MCF 10A (cell line): ENCODE results near the gene COLEC12. TPM values are rescaled to one million over a fixed set of nuclear protein-coding genes. Genes with fewer than 3 reads are reported as not detected.

ENCODE experiments used
- BruUV-seq: library from RNA; stranded (reverse); fragments of 400-500 nt; replicated peaks from 2 replicates; lab custom pipeline; 2021; lab: Mats Ljungman, UMichigan
- CTCF ChIA-PET: fragments of 300-600 bp; sonication (Branson Sonifier 250); formaldehyde crosslinking; extraction: SDS; loops from one replicate; lab custom pipeline; 2021; ENCODE audit warnings: antibody characterized with exemption, inconsistent platforms; lab: Yijun Ruan, JAX
- POLR2A ChIA-PET: fragments of 300-600, 350-650 bp; sonication (Branson Sonifier 250); formaldehyde crosslinking; extraction: SDS; loops from one replicate; lab custom pipeline; 2020; ENCODE audit warnings: antibody characterized with exemption, inconsistent platforms; lab: Yijun Ruan, JAX
- DNase-seq: peaks from one replicate; pipeline ENCODE4 v3.0.0-alpha.2; 2018; ENCODE audit not compliant: unreplicated experiment
- H3K27ac Mint-ChIP-seq: one replicate; pipeline ENCODE4 v1.8.0; 2022; ENCODE audit warnings: mild to moderate bottlenecking, low read depth, mixed read lengths; ENCODE audit not compliant: unreplicated experiment
- H3K27me3 Mint-ChIP-seq: one replicate; pipeline ENCODE4 v1.8.0; 2022; ENCODE audit warnings: mixed read lengths; ENCODE audit not compliant: insufficient read depth, unreplicated experiment
- H3K36me3 Mint-ChIP-seq: one replicate; pipeline ENCODE4 v1.8.0; 2022; ENCODE audit warnings: mild to moderate bottlenecking, moderate library complexity, mixed read lengths; ENCODE audit not compliant: insufficient read depth, unreplicated experiment
- H3K4me1 Mint-ChIP-seq: one replicate; pipeline ENCODE4 v1.8.0; 2022; ENCODE audit warnings: mixed read lengths; ENCODE audit not compliant: insufficient read depth, unreplicated experiment
- H3K4me3 Mint-ChIP-seq: one replicate; pipeline ENCODE4 v1.8.0; 2022; ENCODE audit warnings: mild to moderate bottlenecking, moderate library complexity, mixed read lengths; ENCODE audit not compliant: unreplicated experiment
- H3K9me3 Mint-ChIP-seq: one replicate; pipeline ENCODE4 v1.8.0; 2022; ENCODE audit warnings: mixed read lengths; ENCODE audit not compliant: unreplicated experiment
- CTCF ChIP-seq: fragments of 200-600 bp; IDR thresholded peaks from one replicate; pipeline ENCODE4 v1.8.0; 2022; ENCODE audit warnings: antibody characterized with exemption, mild to moderate bottlenecking; ENCODE audit not compliant: unreplicated experiment
- intact Hi-C: fragments of 100-400 bp; cut with micrococcal nuclease; formaldehyde crosslinking; loops from 2 replicates; pipeline ENCODE4 v1.14.1; 2022
- total RNA-seq: library from RNA; stranded (reverse); gene quantifications from 2 replicates; pipeline ENCODE4 v1.2.3, GENCODE V29; 2022

COLEC12 gene
- total RNA-seq, 1 experiment from 2014 or later, result 0.05 TPM

DNA sequence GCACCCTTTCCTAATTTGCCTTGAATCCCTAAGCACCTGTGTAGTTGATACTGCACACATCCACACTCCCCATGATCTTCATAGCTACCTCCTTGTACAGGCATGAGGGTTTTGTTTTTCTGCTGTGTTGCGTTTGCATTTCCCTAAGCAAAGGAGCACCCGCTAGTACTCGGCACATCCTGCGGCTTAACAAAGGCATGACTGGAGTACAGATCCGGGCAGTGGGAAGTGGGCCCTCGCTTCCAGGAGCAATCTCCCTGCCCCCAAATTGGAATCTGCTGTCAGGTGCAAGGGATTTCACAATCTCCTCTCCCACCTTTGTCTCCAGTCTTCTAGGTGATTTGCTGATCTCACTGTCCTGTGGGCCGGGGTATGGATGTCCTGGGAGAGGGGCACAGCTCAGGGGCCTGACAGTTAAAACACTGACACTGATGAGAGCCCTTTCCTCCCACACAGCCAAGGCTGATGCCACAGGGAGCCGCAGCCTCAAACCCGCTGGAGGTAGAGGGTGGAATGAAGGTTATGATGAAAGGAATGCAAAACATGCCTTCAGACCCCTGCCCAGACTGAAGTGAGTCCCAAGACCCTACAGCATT lies 133.9 kb downstream of the COLEC12 start:
- H3K9me3 Mint-ChIP-seq, result peaks cover 31% of the 10 kb centered on the region
- CTCF ChIA-PET, result interaction anchor here (0.6 kb wide), 1 partner anchor 45 kb away, joined by 3 read pairs; no protein-coding TSS in a partner anchor
- no peak for TF ChIP-seq CTCF
- no peaks in the 10 kb centered on the region for H3K4me1 Mint-ChIP-seq
- intact Hi-C loops, result no loop called here
- BruUV-seq, result no TSS peak
- H3K27me3 Mint-ChIP-seq, result no peaks in the 10 kb centered on the region
- H3K36me3 Mint-ChIP-seq, result no peaks in the 10 kb centered on the region
- H3K27ac Mint-ChIP-seq, result no peak overlapping the region
- H3K4me3 Mint-ChIP-seq, result no peak overlapping the region
- POLR2A ChIA-PET, result no interaction called here
- no peak for DNase-seq

- no TSS peak for BruUV-seq
- H3K9me3 Mint-ChIP-seq, result peaks cover 33% of the 10 kb centered on the region
- H3K27me3 Mint-ChIP-seq, result no peaks in the 10 kb centered on the region
- ChIA-PET CTCF (interaction anchor here (0.5 to 0.6 kb wide), 2 partner anchors 45 to 59 kb away, joined by 3 read pairs; no protein-coding TSS in a partner anchor), POLR2A (no interaction called here)
- intact Hi-C loops, result no loop called here
- TF ChIP-seq CTCF, result no peak
- no peak for DNase-seq
- H3K4me3 Mint-ChIP-seq, result no peak overlapping the region
- no peaks in the 10 kb centered on the region for H3K36me3 Mint-ChIP-seq
- H3K4me1 Mint-ChIP-seq, result no peaks in the 10 kb centered on the region
- no peak overlapping the region for H3K27ac Mint-ChIP-seq
Measured at GRCh38 chr18:365651-366050, 134.8 kb downstream of the COLEC12 start.

- DNase-seq, result no peak
- Mint-ChIP-seq H3K27ac (no peak overlapping the region), H3K27me3 (no peaks in the 10 kb centered on the region), H3K4me3 (no peak overlapping the region), H3K4me1 (no peaks in the 10 kb centered on the region), H3K9me3 (peaks cover 36% of the 10 kb centered on the region), H3K36me3 (no peaks in the 10 kb centered on the region)
- intact Hi-C loops, result no loop called here
- BruUV-seq, result no TSS peak
- no peak for TF ChIP-seq CTCF
- ChIA-PET POLR2A (no interaction called here), CTCF (interaction anchor here (0.6 to 0.7 kb wide), 2 partner anchors 68 to 441 kb away, joined by 3 read pairs; no protein-coding TSS in a partner anchor)
Measured at GRCh38 chr18:364256-364826, 136.2 kb downstream of the COLEC12 start.

GRCh38 chr18:363301-364085 lies 137.0 kb downstream of the COLEC12 start:
- no TSS peak for BruUV-seq
- H3K4me3 Mint-ChIP-seq, result no peak overlapping the region
- H3K27ac Mint-ChIP-seq, result no peak overlapping the region
- no peaks in the 10 kb centered on the region for H3K27me3 Mint-ChIP-seq
- no peaks in the 10 kb centered on the region for H3K4me1 Mint-ChIP-seq
- ChIA-PET CTCF (interaction anchor here (0.7 kb wide), 1 partner anchor 442 kb away, joined by 3 read pairs; no protein-coding TSS in a partner anchor), POLR2A (no interaction called here)
- intact Hi-C loops, result no loop called here
- DNase-seq, result peak; percentile 60
- no peak for TF ChIP-seq CTCF
- peaks cover 36% of the 10 kb centered on the region for H3K9me3 Mint-ChIP-seq
- no peaks in the 10 kb centered on the region for H3K36me3 Mint-ChIP-seq
